Trophoblast cell (in vitro differentiated cells and primary cell): ENCODE results near the gene VWC2.
A peak's percentile ranks its signal among the peaks of the same experiment; 100 is the strongest.

ENCODE experiments used
- DNase-seq, 2 donors: peaks; one replicate each; pipeline ENCODE4 v3.0.0-alpha.2; 2016
- H2AFZ ChIP-seq: 2 replicates; pipeline ENCODE4 v1.6.1; 2013; ENCODE audit warnings: low read length, moderate library complexity, mild to moderate bottlenecking; ENCODE audit not compliant: insufficient read depth, poor library complexity
- H2AK5ac ChIP-seq: 2 replicates; pipeline ENCODE4 v1.6.1; 2013; ENCODE audit warnings: mild to moderate bottlenecking, low read length
- H2BK120ac ChIP-seq: 2 replicates; pipeline ENCODE4 v1.6.1; 2013; ENCODE audit warnings: low read length, mild to moderate bottlenecking, moderate library complexity; ENCODE audit not compliant: insufficient read depth, poor library complexity
- H2BK12ac ChIP-seq: 2 replicates; pipeline ENCODE4 v1.6.1; 2013; ENCODE audit warnings: mild to moderate bottlenecking, low read length, moderate library complexity
- H2BK5ac ChIP-seq: 2 replicates; pipeline ENCODE4 v1.6.1; 2013; ENCODE audit warnings: low read length, low read depth, moderate library complexity, mild to moderate bottlenecking; ENCODE audit not compliant: poor library complexity
- H3K14ac ChIP-seq: 2 replicates; pipeline ENCODE4 v1.6.1; 2013; ENCODE audit warnings: mild to moderate bottlenecking, low read length
- H3K18ac ChIP-seq: 2 replicates; pipeline ENCODE4 v1.6.1; 2013; ENCODE audit warnings: mild to moderate bottlenecking, low read length
- H3K23ac ChIP-seq: 2 replicates; pipeline ENCODE4 v1.6.1; 2013; ENCODE audit warnings: low read length
- H3K27ac ChIP-seq: 2 replicates; pipeline ENCODE4 v1.5.1; 2013; ENCODE audit warnings: low read depth, mild to moderate bottlenecking, inconsistent platforms, low read length, moderate library complexity
- H3K27me3 ChIP-seq: 2 replicates; pipeline ENCODE4 v1.6.1; 2013; ENCODE audit warnings: inconsistent platforms, mild to moderate bottlenecking, low read length, moderate library complexity; ENCODE audit not compliant: insufficient read depth
- H3K36me3 ChIP-seq, 2 experiments: 1 replicate in 1 of 2; 2 replicates in 1 of 2; pipeline ENCODE4 v1.6.1; 2013; ENCODE audit warnings: low read length in 2 of 2, mild to moderate bottlenecking in 2 of 2, moderate library complexity in 1 of 2; ENCODE audit not compliant: insufficient read depth in 2 of 2, control insufficient read depth in 1 of 2
- H3K4ac ChIP-seq: 2 replicates; pipeline ENCODE4 v1.6.1; 2013; ENCODE audit warnings: low read depth, mild to moderate bottlenecking, low read length, moderate library complexity
- H3K4me1 ChIP-seq, 2 experiments: 1 replicate in 1 of 2; 2 replicates in 1 of 2; pipeline ENCODE4 v1.6.1; 2013; ENCODE audit warnings: low read length in 2 of 2, mild to moderate bottlenecking in 2 of 2, moderate library complexity in 1 of 2; ENCODE audit not compliant: insufficient read depth in 2 of 2, control insufficient read depth in 1 of 2
- H3K4me2 ChIP-seq: 2 replicates; pipeline ENCODE4 v1.6.1; 2013; ENCODE audit warnings: inconsistent platforms, mild to moderate bottlenecking, low read length, moderate library complexity
- H3K4me3 ChIP-seq: 2 replicates; pipeline ENCODE4 v1.5.1; 2013; ENCODE audit warnings: mild to moderate bottlenecking, low read depth, low read length, inconsistent platforms
- H3K79me1 ChIP-seq: one replicate; pipeline ENCODE4 v1.6.1; 2013; ENCODE audit warnings: low read length
- H3K79me2 ChIP-seq: 2 replicates; pipeline ENCODE4 v1.6.1; 2013; ENCODE audit warnings: low read length, mild to moderate bottlenecking; ENCODE audit not compliant: control insufficient read depth, insufficient read depth, poor library complexity
- H3K9ac ChIP-seq: 2 replicates; pipeline ENCODE4 v1.6.1; 2013; ENCODE audit warnings: mild to moderate bottlenecking, low read length
- H3K9me3 ChIP-seq: 2 replicates; pipeline ENCODE4 v1.6.1; 2013; ENCODE audit warnings: low read depth, mild to moderate bottlenecking, control low read depth, inconsistent platforms, low read length; ENCODE audit not compliant: insufficient read depth
- H4K12ac ChIP-seq: 2 replicates; pipeline ENCODE4 v1.6.1; 2013; ENCODE audit warnings: low read depth, mild to moderate bottlenecking, low read length, moderate library complexity
- H4K8ac ChIP-seq: 2 replicates; pipeline ENCODE4 v1.6.1; 2013; ENCODE audit warnings: low read depth, mild to moderate bottlenecking, low read length, moderate library complexity
- H4K91ac ChIP-seq: one replicate; pipeline ENCODE4 v1.6.1; 2013; ENCODE audit warnings: low read depth, mild to moderate bottlenecking, low read length, moderate library complexity
- WGBS: extraction: QIAGEN DNeasy Blood & Tissue Kit; methylation state at CpG from one replicate; pipeline ENCODE4 v1.1.7; 2013; ENCODE audit warnings: missing lambda C conversion rate; ENCODE audit not compliant: insufficient read length, insufficient coverage; ENCODE audit errors: extremely low coverage; 5-methylcytosine and 5-hydroxymethylcytosine counted together

The VWC2 gene

GRCh38 chr7:49839863-49840645, 66.6 kb downstream of the VWC2 start:
- Histone ChIP-seq H3K23ac (no peak overlapping the region), H3K4me2 (no peak overlapping the region), H3K9ac (no peak overlapping the region), H3K79me1 (no peaks in the 10 kb centered on the region), H2BK12ac (no peak overlapping the region), H3K4ac (no peak overlapping the region), H4K12ac (no peak overlapping the region), H4K91ac (no peak overlapping the region), H4K8ac (no peak overlapping the region), H3K4me3 (no peak overlapping the region), H3K79me2 (no peaks in the 10 kb centered on the region), H3K9me3 (no peaks in the 10 kb centered on the region), H2AK5ac (no peak overlapping the region), H3K18ac (no peak overlapping the region), H2BK5ac (no peak overlapping the region), H3K27ac (no peak overlapping the region), H2BK120ac (no peak overlapping the region), H3K14ac (no peak overlapping the region), H2AFZ (no peak overlapping the region), H3K36me3 (no peaks in the 10 kb centered on the region), H3K27me3 (no peaks in the 10 kb centered on the region), H3K4me1 (peaks cover 0 to 2% of the 10 kb centered on the region in 2 experiments)
- no CpG with 5 or more reads among the region's 13 CpGs for WGBS
- no peak for DNase-seq

GRCh38 chr7:49840751-49841405, 67.4 kb downstream of the VWC2 start:
- Histone ChIP-seq H3K27me3 (no peaks in the 10 kb centered on the region), H3K36me3 (no peaks in the 10 kb centered on the region), H2BK120ac (no peak overlapping the region), H2AK5ac (no peak overlapping the region), H2AFZ (no peak overlapping the region), H3K79me1 (no peaks in the 10 kb centered on the region), H3K4me2 (no peak overlapping the region), H3K27ac (no peak overlapping the region), H3K9ac (no peak overlapping the region), H3K23ac (no peak overlapping the region), H3K4me3 (no peak overlapping the region), H3K18ac (no peak overlapping the region), H2BK5ac (no peak overlapping the region), H4K12ac (no peak overlapping the region), H3K79me2 (no peaks in the 10 kb centered on the region), H3K4ac (no peak overlapping the region), H4K8ac (no peak overlapping the region), H4K91ac (no peak overlapping the region), H3K9me3 (no peaks in the 10 kb centered on the region), H3K14ac (no peak overlapping the region), H2BK12ac (no peak overlapping the region), H3K4me1 (peaks cover 0 to 2% of the 10 kb centered on the region in 2 experiments)
- no CpG with 5 or more reads among the region's 5 CpGs for WGBS
- DNase-seq, result no peak

GRCh38 chr7:49845626-49846025, 72.2 kb downstream of the VWC2 start:
- no peak overlapping the region for H3K27ac ChIP-seq
- H3K79me1 ChIP-seq, result no peaks in the 10 kb centered on the region
- no peak overlapping the region for H2AK5ac ChIP-seq
- H3K4me2 ChIP-seq, result no peak overlapping the region
- H3K79me2 ChIP-seq, result no peaks in the 10 kb centered on the region
- H3K27me3 ChIP-seq, result no peaks in the 10 kb centered on the region
- no peak overlapping the region for H4K8ac ChIP-seq
- no peak overlapping the region for H2BK120ac ChIP-seq
- H3K14ac ChIP-seq, result no peak overlapping the region
- H2AFZ ChIP-seq, result no peak overlapping the region
- H4K91ac ChIP-seq, result no peak overlapping the region
- H3K4me1 ChIP-seq, result no peaks in the 10 kb centered on the region
- H3K4me3 ChIP-seq, result no peak overlapping the region
- no peaks in the 10 kb centered on the region for H3K36me3 ChIP-seq
- DNase-seq, result no peak
- no peak overlapping the region for H3K9ac ChIP-seq
- no peak overlapping the region for H4K12ac ChIP-seq
- no peak overlapping the region for H2BK5ac ChIP-seq
- no peak overlapping the region for H3K4ac ChIP-seq
- no CpG with 5 or more reads among the region's 5 CpGs for WGBS
- H2BK12ac ChIP-seq, result no peak overlapping the region
- no peak overlapping the region for H3K23ac ChIP-seq
- no peak overlapping the region for H3K18ac ChIP-seq
- H3K9me3 ChIP-seq, result no peaks in the 10 kb centered on the region

DNA sequence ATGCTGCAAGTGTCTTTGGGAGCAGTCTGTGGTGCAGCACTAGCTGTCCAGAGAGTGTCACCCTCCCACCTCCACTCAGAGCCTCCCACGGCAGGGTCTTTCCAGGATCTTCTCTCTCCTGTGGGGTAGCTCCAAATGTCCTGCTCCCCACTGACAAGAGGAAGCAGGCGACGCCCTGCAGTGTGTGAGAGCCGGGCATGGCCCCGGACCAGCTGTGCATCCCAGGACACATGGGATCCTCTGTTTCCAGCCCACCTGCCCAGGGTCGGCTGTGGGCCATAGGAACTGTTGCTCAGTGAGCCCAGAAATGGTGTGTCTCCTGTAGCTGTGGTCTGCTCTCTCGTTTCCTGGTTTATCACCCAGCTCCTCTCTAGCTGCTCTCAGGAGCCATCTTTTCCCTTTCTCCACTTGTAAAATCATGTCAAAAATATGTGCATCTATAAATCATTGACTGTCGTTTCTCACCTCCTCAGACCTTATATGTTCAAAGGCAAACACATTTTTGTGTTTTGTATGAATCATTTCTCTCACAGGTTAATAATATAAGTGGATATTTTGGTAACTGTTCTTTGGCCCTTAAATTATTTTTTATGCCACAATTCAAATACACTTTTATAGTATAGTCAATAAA, 74.9 kb downstream of the VWC2 start:
- no peak overlapping the region for H2BK120ac ChIP-seq
- H3K9me3 ChIP-seq, result no peaks in the 10 kb centered on the region
- no peak overlapping the region for H3K23ac ChIP-seq
- H2BK12ac ChIP-seq, result no peak overlapping the region
- no peaks in the 10 kb centered on the region for H3K4me1 ChIP-seq
- H3K79me2 ChIP-seq, result no peaks in the 10 kb centered on the region
- H4K91ac ChIP-seq, result no peak overlapping the region
- H3K27me3 ChIP-seq, result no peaks in the 10 kb centered on the region
- H3K9ac ChIP-seq, result peak overlapping the region; percentile 61
- H3K4me3 ChIP-seq, result no peak overlapping the region
- H3K36me3 ChIP-seq, result no peaks in the 10 kb centered on the region
- H3K79me1 ChIP-seq, result no peaks in the 10 kb centered on the region
- no peak overlapping the region for H2AFZ ChIP-seq
- H4K12ac ChIP-seq, result no peak overlapping the region
- no peak overlapping the region for H2BK5ac ChIP-seq
- H4K8ac ChIP-seq, result no peak overlapping the region
- H3K27ac ChIP-seq, result no peak overlapping the region
- H3K18ac ChIP-seq, result no peak overlapping the region
- no peak overlapping the region for H2AK5ac ChIP-seq
- H3K14ac ChIP-seq, result no peak overlapping the region
- H3K4ac ChIP-seq, result no peak overlapping the region
- DNase-seq, result no peak
- no CpG with 5 or more reads among the region's 8 CpGs for WGBS
- no peak overlapping the region for H3K4me2 ChIP-seq
